CD1c-positive myeloid dendritic cell (primary cell): ENCODE data around the gene AGPAT3.
A peak's percentile ranks its signal among the peaks of the same experiment; 100 is the strongest.

Source experiments
- DNase-seq: peaks from one replicate; pipeline ENCODE4 v3.0.0-alpha.2; 2016; ENCODE audit errors: extremely low spot score

The AGPAT3 gene

DNA sequence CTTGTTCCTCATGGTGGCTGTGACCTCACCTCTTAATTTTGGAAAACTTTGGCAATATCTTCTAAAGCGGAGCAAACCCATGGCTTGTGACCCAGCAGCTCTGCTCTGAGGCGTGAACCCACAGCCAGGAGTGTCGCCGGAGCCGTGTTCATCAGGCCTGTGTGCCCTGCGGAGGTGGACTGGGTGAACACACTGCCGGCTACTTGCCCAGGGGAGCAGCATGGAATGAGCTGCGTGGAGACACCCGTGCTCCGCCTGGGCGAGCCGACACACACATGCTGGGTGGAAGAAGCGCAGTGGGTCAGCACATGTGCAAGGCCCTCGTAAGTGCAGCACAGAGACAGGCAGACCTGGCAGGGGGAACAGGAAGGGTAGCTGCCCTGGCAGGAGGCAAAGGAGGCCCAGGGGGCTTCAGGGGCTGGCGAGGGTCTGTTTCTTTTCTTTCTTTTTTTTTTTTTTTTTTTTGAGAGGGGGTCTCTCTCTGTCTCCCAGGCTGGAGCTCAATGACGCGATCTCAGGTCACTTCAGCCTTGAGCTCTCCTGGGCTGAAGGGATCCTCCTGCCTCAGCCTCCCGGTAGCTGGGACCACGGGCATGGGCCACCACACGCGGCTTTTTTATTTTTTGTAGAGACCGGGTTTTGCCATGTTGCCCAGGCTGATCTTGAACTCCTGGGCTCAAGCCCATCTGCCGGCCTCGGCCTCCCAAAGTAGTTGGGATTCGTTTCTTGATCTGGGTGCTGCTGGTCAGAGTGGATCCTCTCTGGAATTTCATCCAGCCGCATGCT, 41.8 kb downstream of the AGPAT3 start:
- DNase-seq: no peak

DNA sequence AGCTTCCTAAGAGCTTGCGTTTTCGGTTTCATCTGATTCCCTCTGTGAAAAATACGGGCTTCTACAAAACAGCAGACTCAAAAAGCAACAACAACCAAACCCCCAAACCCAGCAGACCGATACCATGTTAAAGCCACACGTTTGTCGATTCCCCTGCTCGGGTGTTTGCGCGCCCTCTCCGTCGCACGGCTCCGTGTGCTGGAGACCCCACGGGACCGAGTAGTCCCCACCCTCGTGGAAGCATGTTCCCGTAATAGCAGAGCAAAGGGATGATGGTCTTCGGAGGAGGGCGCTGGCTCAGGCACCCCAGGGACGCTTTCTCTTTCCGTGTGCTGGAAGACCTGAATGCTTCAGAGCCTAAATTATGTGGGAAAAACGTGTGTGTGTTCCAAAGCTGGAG, 42.7 kb downstream of the AGPAT3 start:
- DNase-seq: no peak

DNA sequence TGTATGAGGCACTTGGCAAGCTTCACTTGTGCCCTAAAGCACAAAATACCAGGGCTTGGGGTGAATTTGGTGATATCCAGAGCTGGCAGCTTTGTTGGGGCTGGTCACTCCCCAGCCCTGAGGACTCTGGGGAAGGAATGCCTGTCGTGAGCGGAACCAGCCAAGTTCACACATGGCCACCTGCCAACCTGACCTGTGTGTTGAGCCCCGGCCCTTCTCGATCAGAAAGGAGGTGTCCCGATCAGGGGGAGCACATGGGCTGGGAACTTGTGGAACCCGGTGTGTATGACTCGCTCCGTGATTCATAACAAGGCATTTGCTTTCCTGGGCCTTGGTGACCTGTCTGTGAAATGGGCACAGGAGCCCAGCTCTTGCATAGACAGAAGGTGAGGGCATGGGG, 43.1 kb downstream of the AGPAT3 start:
- DNase-seq: no peak

DNA sequence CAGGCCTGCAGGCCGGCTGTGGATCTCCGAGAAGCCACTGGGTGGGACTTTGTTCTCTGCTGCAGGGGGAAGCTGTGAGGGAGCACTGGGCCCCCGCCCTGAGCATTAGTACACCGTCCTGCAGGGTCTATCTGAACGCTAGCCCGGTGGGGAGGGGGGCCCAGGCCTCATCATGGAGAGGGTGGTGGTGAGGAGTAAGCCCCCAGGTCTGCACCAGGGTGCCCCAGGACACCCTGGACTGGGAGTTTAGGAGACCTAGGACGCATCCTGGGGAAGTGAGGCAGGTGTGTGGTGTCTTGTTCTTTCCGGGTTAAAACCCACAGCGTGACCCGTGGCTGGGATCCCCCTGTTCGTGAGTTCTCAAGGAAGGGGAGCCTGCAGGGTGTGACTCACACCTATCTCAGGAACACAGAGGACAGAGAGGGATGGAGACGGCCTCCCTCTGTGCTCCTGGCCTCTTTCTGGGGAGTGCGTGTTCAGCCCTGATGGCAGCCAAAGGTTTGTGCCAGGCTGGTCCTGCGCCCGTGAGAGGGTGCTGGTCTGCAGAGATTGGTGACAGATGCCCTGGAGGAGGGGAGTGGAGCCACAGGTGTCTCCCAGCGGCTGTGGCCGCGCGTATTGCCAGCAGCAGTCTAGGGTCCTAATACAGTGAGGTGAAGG, 44.8 kb downstream of the AGPAT3 start:
- no peak for DNase-seq

DNA sequence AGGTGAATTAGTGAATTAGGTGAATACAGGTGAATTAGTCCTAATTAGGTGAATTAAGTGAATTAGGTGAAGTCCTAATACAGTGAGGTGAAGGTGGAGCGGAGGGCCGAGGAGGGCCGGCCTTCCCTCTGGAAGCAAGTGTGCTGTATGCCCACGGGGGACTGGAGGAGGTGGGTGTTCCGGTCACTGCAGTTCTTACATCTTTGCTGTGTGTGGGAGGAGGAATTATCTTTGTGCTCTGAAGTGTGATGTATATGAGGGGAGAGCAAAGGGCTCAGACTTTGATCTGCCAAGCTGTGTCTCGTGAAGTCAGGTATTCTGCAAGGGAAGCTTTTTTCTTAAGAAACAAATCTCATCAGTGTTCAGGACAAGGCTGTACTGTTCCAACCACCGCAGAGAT, 45.4 kb downstream of the AGPAT3 start:
- DNase-seq: no peak

DNA sequence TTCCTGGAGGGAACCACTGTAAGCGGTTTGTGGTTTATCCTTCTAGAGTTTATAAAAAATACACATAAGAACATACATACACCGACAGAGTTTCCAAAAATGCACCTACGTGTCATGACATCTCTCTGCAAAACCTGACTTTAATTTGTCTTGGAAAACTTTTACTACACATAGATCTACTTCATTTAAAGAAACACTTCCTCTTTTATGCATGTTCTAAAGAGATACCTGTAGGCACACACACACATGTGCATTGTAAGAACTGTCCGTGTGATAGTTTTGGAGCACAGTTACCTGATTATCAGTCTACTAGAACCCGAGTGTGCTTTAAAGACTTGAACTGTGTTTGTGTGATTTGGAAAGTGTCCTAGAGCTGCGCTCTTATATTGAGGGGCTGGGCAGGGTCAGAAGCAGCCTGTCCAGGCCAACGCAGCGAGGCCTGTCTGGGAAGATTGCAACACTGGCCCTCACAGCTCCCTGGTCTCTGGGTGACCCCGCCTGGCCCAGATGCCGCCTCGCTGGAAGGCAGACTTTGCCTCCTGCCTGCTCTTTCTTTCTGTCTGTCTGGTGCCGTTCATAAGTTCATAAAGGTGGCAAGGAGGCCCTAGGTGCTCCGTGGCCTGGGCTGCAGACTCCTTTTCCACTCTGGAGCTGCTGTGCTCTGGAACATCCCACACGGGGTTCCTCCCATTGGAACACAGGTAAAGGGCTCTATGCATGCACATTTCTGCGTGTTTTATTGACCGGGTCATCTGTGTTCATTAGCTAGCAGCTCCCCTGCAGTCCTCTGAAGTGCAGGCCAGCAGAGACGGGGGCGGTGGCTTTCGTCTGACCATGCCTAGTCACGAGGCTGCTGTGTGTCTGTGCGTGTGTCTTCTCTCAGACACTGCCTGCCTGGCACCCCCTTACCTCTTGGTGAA, 46.3 kb downstream of the AGPAT3 start:
- DNase-seq: no peak

DNA sequence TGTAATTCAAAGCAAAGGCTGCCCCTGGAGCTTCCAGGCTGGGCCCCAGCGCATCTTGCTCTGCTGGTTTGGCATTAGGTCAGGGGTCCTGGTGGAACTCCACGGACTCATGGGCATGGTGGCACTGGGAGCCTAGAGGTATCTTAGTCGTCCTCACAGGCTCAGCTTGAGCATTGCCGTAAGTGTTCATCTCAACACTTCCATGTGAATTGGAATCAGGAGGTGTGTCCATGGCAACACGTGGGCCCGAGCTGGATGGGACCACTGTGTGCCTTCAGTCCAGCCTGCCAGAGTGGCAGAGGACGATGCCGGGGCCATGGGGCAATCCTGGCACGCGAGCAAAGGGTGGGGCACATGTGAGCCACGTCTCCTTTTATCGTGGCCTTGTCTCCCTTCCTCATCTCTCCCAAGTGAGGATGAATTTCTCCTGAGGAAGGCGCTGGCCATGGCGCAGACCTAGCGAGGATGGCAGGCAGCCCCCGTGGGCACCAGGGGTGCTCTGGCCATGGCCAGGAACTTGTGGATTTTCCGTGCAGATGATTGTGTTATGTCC, 47.0 kb downstream of the AGPAT3 start:
- no peak for DNase-seq

DNA sequence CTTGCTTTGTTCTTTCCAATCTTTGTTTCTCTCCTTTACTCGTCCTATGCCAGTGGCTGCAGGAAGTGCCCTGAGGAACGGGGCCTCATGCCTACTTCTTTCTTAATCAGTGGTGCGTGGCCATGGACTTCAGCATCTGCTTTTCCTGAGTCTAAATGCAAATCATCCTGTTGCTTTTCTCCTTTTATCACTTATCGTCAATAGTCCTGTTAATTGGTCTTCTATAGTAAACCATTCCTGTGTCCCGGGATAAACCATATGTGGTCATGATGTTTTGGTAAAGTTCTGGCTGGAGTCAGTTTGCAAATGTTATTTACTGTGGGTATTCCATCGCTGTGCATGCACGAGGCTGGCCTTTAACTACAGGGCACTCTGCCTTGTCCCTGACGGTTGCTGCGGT, 47.5 kb downstream of the AGPAT3 start:
- DNase-seq: no peak

DNA sequence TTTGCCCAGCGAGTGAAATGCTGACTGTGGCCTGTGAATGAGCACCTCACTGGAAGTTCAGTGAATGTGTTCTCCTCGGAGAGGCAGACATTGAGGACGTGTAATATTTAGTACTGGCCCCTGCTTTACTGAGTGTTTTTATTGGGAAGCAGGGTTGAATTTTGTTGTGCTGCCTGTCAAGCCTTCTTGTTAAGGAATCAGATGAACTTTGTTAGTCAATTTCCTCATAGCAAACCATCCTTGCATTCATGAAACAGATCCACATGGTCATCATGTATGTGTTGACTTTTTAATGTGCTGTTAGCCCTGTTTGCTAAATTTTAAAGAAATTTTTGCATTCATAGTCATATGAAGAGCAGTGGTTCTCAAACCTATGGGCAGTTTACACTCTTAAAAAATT, 47.9 kb downstream of the AGPAT3 start:
- DNase-seq: no peak

DNA sequence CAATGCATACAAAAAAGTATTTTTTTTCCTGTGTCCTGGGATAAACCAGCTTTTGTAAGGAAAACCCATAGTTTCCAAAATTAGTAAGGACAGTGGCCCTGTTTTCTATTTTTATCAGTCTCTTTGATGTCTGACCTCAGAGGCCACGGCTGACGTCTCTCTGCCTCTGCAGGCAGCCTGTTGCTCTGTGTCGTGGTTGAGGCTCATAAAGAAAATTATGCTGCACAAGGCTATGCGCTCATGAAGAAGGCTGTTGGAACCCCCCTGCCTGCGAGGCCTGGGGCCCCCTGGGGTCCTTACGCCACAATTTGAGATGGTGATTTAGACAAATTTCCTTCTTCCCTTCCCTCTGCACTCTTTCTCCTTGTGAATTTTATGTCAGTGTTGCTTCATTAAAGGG, 48.9 kb downstream of the AGPAT3 start:
- DNase-seq: no peak

DNA sequence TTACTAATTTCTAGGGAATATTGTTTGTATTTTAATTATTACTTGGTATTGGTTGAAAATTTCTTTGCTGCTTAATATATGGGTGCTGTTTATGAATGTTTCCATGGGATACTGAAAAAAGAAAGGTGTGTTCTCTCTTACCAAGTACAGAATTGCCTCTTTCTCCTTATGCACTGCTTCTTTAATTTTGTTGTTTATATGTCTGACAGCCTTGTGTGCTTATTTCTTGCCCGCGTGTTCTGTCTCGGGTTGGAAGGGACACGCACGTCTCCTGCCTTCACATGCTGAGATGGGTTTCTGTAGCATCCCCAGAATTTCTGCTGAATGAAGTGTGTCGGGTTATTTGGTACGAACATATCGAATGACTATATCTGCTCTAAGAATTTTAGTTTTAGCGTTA, 51.1 kb downstream of the AGPAT3 start:
- no peak for DNase-seq

DNA sequence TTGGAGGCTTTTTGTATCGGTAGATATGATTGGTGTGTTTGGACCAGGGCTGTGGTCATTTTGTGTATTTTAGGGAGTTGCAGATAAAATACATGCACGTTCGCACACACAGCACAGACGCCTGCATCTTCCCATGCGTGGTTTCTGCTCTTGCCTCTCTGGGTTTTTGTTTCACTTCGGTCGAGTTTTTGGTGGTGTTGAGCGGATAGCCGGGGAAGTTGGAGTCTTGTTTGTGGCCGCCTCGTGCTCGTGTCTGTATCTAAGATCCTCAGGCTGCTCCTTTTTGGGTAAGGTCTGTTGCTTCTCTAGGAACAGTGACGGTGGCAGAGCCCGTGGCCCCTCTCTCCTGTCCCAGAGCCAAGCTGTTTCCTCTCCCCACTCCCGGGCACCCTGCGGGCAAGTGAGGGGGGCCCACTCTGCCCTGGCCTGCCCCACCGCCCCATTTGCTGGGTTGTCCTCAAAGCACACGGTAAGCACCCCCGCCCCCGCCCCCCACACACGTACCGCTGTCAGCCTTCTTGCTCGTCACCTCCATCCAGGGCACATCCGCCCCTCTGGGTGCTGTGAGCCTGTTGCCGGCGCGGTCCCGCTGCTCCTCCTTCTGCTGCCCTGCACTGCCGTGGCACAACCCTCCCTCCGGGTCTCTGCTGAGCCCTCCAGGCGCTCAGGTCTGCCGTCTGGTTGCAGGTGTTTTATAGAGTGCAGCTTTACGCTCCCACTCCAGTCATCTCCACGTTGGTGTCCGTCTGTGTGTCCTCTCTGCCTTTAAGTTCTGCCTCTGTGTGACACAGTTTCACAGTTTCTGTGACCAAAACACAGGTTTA, 51.9 kb downstream of the AGPAT3 start:
- DNase-seq: peak; percentile 30

DNA sequence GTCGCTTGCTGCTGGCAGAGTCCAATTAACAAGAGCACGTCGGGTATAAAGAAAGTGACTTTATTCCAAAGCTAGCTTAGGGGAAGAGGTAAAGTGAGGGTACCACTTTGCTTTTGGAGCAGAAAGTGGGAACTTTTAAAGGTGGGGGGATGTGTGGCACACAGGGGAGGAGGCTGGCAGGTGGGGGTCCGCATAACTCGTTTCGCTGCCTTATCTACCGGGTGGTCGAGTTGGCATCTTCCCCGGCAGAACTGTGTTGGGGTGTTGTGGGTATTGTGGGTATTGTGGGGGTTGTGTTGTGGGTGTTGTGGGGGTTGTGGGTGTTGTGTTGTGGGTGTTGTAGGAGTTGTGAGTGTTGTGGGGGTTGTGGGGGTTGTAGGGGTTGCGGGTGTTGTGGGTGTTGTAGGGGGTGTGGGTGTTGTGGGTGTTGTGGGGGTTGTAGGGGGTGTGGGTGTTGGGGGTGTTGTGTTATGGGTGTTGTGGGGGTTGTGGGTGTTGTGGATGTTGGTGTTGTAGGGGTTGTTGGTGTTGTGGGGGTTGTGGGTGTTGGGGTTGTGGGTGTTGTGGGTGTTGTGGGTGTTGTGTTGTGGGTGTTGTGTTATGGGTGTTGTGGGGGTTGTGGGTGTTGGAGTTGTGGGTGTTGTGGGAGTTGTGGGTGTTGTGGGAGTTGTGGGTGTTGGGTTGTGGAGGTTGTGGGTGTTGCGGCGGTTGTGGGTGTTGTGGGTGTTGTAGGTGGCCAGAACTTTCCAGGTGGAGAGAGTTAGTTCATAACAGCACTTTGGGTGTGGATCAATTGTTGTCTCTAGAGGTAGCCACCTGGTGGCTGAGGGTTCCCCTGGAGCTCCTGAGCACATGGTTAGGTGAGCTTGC, 52.7 kb downstream of the AGPAT3 start:
- no peak for DNase-seq

DNA sequence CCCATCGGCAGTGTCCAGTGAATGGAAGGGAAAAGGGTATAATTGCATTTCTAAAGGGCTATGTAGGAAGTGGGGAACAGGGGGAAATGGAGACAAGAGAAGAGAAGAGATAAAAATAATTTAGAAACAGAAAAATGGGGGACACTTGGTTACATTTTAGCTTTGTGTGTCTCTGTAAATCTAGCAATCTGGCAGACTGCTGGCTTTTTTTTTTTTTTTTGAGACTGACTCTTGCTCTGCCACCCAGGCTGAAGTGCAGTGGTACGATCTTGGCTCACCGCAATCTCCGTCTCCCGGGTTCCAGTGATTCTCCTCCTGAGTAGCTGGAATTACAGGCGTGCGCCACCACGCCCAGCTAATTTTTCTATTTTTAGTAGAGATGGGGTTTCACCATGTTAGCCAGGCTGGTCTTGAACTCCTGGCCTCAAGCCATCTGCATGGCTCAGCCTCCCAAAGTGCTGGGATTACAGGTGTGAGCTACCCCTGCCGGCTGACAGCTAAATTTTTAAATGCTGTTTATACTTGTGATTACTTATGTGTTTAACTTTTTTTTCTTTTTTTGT, 53.4 kb downstream of the AGPAT3 start:
- no peak for DNase-seq

DNA sequence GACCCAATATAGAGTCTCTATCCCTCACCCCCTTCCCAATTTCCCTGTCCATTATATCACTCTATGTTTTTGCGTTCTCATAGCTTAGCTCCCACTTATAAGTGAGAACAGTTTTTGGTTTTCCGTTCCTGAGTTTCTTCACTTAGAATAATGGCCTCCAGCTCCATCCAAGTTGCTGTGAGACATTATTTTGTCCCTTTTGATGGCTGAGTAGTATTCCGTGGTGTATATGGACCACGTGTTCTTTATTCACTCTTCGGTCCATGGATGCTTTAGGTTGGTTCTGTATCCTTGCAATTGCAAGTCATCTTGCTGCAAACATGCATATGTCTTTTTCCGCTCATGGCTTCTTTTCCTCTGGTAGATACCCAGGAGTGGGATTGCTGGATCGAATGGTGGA, 54.3 kb downstream of the AGPAT3 start:
- DNase-seq: no peak

DNA sequence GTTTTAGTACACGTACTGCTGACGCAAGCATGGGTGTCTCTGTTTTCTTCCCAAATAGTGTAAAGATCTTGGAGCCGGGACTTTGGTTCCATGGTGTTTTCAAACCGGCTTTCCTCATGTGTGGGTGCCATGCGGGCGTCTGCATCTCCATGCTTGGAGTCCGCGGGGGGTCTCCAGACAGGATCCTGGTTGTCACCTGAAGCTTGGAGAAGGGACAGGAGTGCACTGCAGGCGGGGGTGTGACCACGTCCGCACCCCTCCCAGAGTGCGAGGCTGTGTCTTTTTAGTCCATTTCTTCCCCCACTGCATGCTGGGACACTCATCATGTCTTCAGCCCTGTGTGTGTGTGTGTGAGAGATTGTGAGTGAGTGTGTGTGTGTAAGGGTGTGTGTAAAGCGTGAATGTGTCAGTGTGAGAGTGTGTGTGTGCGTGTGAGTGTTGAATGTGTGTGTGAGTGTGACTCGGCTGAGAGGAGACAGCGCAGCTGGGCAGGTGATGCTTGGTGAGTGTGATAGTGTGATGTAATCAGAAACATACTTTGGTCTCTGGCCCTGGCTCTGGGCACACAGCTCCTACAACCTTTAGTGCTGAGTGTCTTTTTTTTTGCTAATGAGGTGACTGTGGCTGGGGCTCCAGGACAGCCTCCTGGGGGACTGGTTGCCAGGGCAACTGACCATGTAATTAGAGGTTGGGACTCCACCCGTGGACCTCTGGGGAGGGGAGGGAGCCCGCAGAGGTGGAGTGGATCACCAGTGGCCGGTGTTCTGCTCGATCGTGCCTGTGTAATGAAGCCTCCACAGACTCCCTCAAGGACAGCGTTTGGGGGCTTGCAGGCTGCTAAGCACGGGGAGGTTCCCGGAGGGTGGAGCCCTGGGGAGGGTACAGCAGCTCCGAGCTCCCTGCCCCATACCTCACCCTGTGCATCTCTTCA, 55.1 kb downstream of the AGPAT3 start:
- DNase-seq: no peak

DNA sequence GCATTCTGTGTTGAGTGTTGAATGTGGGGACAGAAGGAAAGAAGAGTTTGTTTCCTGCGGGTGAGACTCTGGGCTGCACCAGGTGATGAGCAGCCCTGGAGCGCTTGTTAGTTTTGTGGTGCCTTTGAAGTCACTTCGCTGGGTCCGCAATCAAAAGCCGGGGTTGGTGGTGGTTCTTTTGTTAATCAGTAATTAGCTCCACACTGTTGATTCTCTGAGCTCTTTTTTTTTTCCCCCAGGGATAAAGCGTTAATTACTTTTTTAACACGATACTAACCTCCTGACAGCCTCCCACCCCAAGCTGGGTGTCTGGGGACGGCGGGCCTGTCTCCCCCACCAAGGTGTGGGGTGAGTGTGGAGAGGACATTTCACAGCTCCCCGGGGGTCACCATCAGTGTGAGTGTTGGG, 56.6 kb downstream of the AGPAT3 start:
- DNase-seq: no peak

DNA sequence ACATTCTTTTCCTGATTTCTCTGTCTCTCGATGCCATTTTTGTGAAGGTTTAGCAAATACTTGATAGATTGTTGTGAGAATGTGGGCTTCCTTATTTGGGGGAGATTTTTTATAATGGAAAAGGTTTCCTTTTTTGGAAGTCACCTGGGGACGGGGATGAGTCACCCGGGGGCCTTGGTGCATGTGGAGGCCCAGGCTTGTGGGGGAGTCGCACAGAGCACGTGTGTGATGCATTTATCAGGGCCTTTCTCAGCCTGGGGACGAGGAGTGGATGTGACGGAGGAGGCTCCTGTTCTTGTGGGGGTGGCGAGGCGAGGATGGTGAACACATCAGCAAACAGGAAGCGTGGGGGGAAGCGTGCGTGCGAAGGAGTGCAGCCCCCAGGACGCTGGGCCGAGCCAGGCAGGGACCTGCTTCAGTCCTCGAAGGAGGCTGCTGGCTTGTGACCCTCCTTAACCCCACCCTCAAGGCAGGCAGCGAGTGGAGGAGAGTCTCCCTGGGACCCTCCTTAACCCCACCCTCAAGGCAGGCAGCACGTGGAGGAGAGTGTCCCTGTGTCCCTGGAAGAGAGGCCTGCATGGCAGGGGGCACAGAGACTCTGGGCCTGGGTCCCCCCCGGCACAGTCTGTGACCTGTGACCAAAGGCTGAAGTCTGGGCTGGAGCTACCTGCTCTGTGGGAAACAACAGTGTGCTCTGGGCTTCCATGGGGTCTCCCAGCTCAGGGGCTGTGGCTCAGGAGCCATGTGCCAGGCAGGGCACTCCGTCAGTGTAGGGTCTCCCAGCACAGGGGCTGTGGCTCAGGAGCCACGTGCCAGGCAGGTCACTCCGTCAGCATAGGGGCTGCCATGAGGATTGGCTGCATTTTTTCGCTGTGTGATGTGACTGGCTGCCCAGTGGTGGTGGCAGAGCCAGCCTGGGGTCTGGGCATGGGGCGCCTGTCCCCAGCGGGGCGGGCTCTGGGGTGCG, 57.2 kb downstream of the AGPAT3 start:
- DNase-seq: peak; percentile 24
